Hindlimb muscle (tissue), 1 donor: ENCODE results near the gene MYO5B. TPM values are rescaled to one million over a fixed set of nuclear protein-coding genes. Genes with fewer than 3 reads are reported as not detected.

Experiments used
- DNase-seq: peaks from one replicate; pipeline ENCODE4 v3.0.0-alpha.2; 2013
- polyA plus RNA-seq: library from polyadenylated mRNA; unstranded; fragments of 120-200 nt; gene quantifications from one replicate; pipeline ENCODE4 v1.2.1, GENCODE V29; 2013; ENCODE audit not compliant: insufficient read length

The MYO5B gene
- polyA plus RNA-seq, 1 donor = 1.7 TPM

GRCh38 chr18:50144540-50144939 lies 50.4 kb downstream of the MYO5B start:
- DNase-seq = no peak

- DNase-seq = no peak
Observed at GRCh38 chr18:50143886-50144285, 51.1 kb downstream of the MYO5B start.

GRCh38 chr18:50143294-50143693 lies 51.7 kb downstream of the MYO5B start:
- no peak for DNase-seq

- no peak for DNase-seq
Observed at GRCh38 chr18:50142441-50143120, 52.4 kb downstream of the MYO5B start.

- DNase-seq = no peak
Observed at GRCh38 chr18:50138181-50139064, 56.5 kb downstream of the MYO5B start.

- no peak for DNase-seq
Observed at GRCh38 chr18:50135903-50136302, 59.0 kb downstream of the MYO5B start.

- no peak for DNase-seq
Observed at GRCh38 chr18:50133526-50133925, 61.4 kb downstream of the MYO5B start.

- no peak for DNase-seq
Observed at GRCh38 chr18:50131591-50131990, 63.4 kb downstream of the MYO5B start.

- DNase-seq = no peak
Observed at GRCh38 chr18:50128506-50129271, 66.3 kb downstream of the MYO5B start.

GRCh38 chr18:50127516-50128210 lies 67.3 kb downstream of the MYO5B start:
- DNase-seq = no peak

GRCh38 chr18:50126471-50126870 lies 68.5 kb downstream of the MYO5B start:
- no peak for DNase-seq

GRCh38 chr18:50125456-50125855 lies 69.5 kb downstream of the MYO5B start:
- no peak for DNase-seq

- no peak for DNase-seq
Observed at GRCh38 chr18:50119296-50119695, 75.7 kb downstream of the MYO5B start.

GRCh38 chr18:50117863-50118262 lies 77.1 kb downstream of the MYO5B start:
- DNase-seq = no peak

- no peak for DNase-seq
Observed at GRCh38 chr18:50115095-50115494, 79.9 kb downstream of the MYO5B start.

GRCh38 chr18:50114448-50114847 lies 80.5 kb downstream of the MYO5B start:
- no peak for DNase-seq

GRCh38 chr18:50113726-50114125 lies 81.2 kb downstream of the MYO5B start:
- no peak for DNase-seq

- no peak for DNase-seq
Observed at GRCh38 chr18:50111398-50111797, 83.5 kb downstream of the MYO5B start.

GRCh38 chr18:50107468-50107977 lies 87.4 kb downstream of the MYO5B start:
- DNase-seq = no peak

GRCh38 chr18:50105027-50105426 lies 89.9 kb downstream of the MYO5B start:
- DNase-seq = no peak

- DNase-seq = no peak
Observed at GRCh38 chr18:50104421-50104820, 90.5 kb downstream of the MYO5B start.

- no peak for DNase-seq
Observed at GRCh38 chr18:50099725-50100407, 95.1 kb downstream of the MYO5B start.
